GM18499 (cell line): ENCODE results near the gene NAV2.
"Not testable (repeated sequence)": the region's sequence is repeated elsewhere in the genome, so short reads cannot be mapped to it uniquely, and the experiment has no call there.

ENCODE experiments used
- ATAC-seq: cut with Tn5 transposase; IDR thresholded peaks from one replicate; pipeline ENCODE4 v1.9.1; 2021; ENCODE audit warnings: moderate number of reproducible peaks; ENCODE audit not compliant: insufficient read depth, unreplicated experiment

Gene NAV2

GRCh38 chr11:20056950-20057943 lies 344.6 kb downstream of the NAV2 start:
- no peak for ATAC-seq

GRCh38 chr11:20058749-20059458 lies 346.3 kb downstream of the NAV2 start:
- ATAC-seq = no peak

- no peak for ATAC-seq
Measured at GRCh38 chr11:20059587-20060021, 347.0 kb downstream of the NAV2 start.

- no peak for ATAC-seq
Measured at GRCh38 chr11:20060181-20060580, 347.5 kb downstream of the NAV2 start.

- no peak for ATAC-seq
Measured at GRCh38 chr11:20060647-20061205, 348.1 kb downstream of the NAV2 start.

GRCh38 chr11:20061776-20062175 lies 349.1 kb downstream of the NAV2 start:
- no peak for ATAC-seq

GRCh38 chr11:20064961-20065405 lies 352.3 kb downstream of the NAV2 start:
- no peak for ATAC-seq

- no peak for ATAC-seq
Measured at GRCh38 chr11:20065406-20065805, 352.8 kb downstream of the NAV2 start.

- ATAC-seq = no peak
Measured at GRCh38 chr11:20066013-20066782, 353.6 kb downstream of the NAV2 start.

- ATAC-seq = no peak
Measured at GRCh38 chr11:20066783-20067156, 354.1 kb downstream of the NAV2 start.

GRCh38 chr11:20067665-20068064 lies 355.0 kb downstream of the NAV2 start:
- no peak for ATAC-seq

- ATAC-seq = no peak
Measured at GRCh38 chr11:20068691-20069090, 356.1 kb downstream of the NAV2 start.

- no peak for ATAC-seq
Measured at GRCh38 chr11:20070459-20070858, 357.8 kb downstream of the NAV2 start.

GRCh38 chr11:20075627-20076026 lies 363.0 kb downstream of the NAV2 start:
- no peak for ATAC-seq

- no peak for ATAC-seq
Measured at GRCh38 chr11:20078846-20079245, 366.2 kb downstream of the NAV2 start.

GRCh38 chr11:20080032-20080685 lies 367.5 kb downstream of the NAV2 start:
- ATAC-seq = no peak

GRCh38 chr11:20081336-20081735 lies 368.7 kb downstream of the NAV2 start:
- ATAC-seq = no peak

GRCh38 chr11:20083877-20084276 lies 371.2 kb downstream of the NAV2 start:
- ATAC-seq = not testable (repeated sequence)

- ATAC-seq = no peak
Measured at GRCh38 chr11:20084921-20085814, 372.5 kb downstream of the NAV2 start.
